EL (cell line): ENCODE results near the gene BICC1.

Experiments used
- DNase-seq: peaks from one replicate; pipeline ENCODE4 v3.0.0-alpha.2; 2016

BICC1 gene

DNA sequence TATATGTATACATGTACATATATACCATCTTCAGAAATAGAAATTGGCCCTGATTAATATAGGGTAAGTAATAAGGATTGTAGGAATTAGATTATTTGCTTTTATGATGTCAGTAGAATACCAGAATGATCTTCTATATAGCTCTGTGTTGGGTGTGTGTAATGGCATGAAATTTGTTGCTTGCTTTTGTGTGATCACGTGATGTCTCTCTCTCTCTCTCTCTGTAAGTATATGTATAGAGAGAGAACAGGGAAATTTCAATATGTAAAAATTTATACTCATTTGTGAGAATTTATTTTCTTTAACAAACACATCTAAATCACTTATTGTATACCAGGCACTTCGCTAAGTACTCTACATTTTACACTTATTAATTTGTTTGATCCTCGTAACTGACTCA lies 272.7 kb downstream of the BICC1 start:
- no peak for DNase-seq

DNA sequence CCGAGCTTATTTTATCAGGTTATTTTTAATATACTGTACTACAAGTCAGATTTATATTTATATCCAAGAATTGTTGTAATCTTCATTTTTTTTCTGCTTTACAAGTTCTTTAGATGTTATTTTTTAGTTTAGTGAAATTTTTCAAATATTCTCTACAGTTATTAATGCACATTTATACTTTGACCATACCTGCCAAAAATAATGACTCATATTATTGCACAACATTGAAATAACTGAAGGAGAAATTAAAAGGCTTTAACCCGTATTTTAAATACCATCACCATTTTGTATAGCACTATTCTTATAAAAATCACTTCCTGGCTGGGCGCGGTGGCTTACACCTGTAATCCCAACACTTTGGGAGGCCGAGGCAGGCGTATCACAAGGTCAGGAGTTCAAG lies 278.5 kb downstream of the BICC1 start:
- peak; percentile 52 for DNase-seq

DNA sequence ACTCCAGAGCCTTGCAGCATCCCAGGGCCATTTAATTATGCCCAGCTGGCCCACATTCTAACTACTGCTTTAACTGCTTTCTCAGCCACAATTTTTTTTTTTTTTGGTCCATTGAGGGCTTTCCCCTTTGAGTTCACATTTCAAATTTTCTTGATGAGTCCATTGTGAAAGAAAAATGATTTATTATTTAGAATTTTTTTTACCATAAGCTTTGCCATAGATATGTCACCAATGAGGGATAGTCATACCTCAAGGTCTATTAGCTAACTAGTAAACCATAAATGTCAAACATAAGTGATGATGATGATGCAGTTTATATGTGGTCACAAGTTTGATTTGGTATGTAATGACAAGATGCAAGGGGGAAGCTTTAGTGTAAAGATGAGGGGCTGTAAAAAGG lies 282.9 kb downstream of the BICC1 start:
- DNase-seq = no peak

DNA sequence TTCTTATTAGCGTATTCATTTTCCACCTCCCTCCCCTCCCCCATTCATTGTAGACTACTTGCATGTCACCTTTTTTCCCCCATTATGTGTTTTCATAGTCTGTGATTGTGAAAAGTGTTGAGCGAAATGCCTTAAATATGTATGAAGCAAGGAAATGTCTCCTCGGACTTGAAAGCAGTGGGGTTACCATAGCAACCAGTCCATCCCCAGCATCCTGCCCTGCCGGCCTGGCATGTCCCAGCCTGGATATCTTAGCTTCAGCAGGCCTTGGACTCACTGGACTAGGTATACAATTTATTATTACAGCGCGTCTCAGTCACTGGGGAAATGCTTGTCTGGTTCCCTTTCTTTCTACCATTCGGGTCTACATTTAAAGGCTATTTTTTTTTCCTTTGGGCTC lies 283.6 kb downstream of the BICC1 start:
- no peak for DNase-seq

DNA sequence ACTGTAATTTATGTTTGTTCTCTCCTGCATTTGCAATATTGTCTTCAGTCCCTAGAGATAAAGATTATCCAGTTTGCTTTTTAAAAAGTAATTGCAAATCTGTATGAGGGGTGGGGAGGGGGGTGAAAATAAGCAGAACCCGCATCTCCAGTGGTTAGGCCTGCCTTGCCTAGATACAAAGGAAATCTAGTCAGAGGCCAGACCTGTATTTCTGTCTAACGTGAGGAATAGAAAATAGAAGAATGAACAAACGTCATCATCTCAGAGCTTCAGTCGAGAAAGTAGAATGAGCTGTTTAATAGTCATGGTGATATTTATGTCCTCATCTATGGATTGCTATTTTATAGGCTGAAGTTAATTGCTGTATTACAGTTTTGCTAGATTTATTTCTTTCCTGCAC lies 284.2 kb downstream of the BICC1 start:
- DNase-seq = no peak

DNA sequence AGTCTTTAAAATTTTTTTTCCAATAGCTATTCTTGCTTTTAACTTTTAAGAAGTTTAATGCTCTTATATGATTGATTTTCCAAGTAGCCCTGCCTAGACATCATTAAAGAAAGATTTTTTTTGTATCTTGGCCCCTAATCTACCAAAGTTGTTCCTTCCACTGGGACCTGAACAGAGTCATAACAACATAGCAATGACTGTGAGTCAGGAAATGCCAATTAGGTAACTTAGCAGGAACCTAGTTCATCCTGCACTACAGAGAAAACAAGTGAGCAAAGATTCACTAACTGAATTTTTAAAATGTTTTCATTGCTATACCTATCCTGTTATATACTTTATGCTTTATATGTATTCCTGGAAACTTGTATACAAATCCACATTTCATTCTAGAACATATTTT lies 284.7 kb downstream of the BICC1 start:
- DNase-seq = peak; percentile 43

DNA sequence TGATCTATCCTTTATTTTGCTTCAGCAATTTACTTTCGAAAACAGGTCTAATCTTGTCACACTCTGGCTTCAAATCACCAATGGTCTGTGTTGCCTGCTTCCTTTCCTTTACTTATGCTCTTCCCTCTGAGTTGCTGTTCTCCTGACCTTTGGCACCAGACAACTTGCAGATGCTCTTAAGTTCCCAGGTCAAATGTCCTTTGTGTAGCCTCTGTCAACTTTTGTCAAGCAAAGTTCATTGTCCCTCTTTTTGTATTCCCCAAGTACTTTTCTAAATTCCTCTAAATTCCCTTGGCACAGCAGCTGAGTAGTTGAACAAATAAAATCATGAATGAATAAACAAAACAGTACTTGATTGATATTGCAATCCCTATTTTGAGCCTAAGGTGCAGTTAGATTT lies 289.4 kb downstream of the BICC1 start:
- no peak for DNase-seq

DNA sequence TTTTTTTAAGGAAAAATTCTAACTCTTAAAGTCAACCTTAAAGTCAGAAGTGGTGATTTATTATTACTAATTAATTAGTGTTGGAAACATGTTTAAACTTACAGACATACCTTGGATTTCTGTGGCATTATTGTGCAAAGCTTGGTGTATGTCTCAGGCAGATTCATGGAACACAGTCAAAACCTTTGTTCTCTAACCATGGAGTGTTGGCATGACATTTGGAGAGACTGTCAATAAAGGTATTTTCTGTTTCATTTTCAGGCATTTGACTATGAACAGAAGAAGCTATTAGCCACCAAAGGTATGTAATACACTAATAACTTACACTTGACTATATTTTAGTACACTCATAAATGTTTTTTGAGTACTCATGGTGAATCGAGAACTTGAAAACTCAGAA lies 293.7 kb downstream of the BICC1 start:
- DNase-seq = no peak

DNA sequence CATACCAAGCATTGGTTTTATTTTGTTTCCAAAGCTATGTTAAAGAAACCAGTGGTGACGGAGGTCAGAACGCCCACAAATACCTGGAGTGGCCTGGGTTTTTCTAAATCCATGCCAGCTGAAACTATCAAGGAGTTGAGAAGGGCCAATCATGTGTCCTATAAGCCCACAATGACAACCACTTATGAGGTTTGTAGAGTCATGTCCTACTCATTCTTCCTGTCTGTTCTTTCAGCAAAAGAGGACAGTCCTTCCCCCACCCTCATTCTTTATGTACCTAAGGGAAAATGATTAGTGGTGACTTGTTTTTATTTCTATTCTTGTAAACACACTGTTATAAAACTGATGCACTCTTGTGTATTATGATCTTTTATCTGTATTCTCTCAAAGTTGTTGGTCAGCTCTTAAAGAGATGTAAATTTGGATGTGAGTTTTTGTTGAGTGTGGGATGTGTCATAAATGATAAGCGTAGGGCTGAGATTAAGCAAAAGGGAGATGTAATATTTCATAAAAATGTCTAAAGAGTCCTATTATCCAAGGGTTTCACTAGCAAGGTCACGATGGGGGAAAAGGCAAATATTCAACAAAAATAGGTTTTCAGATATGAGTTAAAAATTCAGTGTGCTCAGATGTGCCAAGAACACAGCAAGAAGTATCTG lies 294.4 kb downstream of the BICC1 start:
- DNase-seq = no peak

DNA sequence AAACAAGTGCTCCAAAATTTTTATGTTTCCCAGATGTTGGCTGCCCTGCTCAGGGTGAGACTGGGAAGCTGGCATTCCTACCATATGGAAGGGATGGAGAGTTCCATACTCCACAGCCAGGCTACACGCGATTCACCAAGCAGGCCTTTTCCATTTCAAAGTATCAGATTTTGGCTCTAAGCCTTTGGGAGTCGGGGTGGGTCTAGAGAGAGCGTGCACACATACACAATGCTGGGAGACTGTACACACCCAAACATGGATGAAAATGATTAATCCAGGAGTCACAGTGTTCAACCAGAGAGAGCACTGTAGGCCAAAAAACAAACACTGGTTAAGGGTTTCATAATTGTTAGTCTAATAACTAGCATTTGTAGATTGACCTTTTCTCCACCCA lies 295.0 kb downstream of the BICC1 start:
- peak; percentile 28 for DNase-seq

DNA sequence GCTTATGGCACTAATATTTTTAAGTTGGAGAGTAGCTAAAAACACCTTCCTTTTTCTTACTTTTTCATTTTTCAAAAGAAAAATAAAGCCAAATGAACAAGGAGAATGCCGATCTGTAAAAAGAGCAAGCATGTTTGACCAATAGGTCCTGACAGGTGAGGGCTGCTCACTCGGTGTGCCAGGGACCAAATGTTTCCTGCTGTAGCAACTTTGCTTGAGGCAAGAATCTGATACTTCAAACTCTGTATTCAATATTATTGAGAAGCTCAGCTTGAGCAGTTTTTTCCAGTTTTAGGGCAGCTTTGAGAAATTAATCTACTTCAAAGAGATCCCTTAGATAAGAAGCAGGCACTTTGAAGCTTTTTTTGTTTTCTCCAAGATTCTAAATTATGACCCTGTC lies 298.1 kb downstream of the BICC1 start:
- no peak for DNase-seq

DNA sequence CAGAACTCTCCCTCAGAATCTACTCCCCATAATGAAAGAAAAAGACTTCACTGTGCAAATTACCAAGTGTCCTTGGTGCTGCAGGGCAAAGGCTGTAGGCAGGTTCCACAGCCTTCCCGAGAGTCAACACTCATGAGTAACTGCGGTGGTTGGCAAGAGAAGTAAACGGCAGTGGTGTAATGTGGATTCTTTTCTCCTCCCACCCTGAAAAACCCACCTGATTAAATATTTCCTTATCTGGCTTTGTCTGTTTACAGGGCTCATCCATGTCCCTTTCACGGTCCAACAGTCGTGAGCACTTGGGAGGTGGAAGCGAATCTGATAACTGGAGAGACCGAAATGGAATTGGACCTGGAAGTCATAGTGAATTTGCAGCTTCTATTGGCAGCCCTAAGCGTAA lies 300.9 kb downstream of the BICC1 start:
- no peak for DNase-seq

DNA sequence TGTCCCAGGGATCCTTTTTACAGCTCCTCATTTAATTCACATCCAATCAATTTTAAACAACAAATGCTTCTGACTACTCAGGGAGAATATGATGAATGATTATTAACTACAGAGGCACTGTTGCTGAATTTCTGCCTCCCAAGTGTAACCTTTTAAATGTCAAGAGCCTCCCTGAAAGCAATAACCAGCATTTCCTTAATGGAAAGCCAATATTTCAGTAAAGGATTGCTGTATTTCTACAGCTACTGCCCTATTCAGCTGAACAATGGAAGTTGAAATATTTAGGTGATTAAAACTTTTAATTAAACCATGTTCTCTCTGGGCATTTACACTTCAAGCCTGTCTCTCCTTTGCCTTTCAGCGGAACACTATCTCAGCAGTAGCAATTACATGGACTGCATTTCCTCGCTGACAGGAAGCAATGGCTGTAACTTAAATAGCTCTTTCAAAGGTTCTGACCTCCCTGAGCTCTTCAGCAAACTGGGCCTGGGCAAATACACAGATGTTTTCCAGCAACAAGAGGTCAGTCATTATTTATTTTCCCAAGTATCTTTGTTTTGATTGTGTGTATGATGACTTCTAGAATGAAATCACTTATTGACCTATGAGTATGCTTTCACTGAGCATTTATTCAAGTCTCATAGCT lies 304.7 kb downstream of the BICC1 start:
- DNase-seq = no peak

DNA sequence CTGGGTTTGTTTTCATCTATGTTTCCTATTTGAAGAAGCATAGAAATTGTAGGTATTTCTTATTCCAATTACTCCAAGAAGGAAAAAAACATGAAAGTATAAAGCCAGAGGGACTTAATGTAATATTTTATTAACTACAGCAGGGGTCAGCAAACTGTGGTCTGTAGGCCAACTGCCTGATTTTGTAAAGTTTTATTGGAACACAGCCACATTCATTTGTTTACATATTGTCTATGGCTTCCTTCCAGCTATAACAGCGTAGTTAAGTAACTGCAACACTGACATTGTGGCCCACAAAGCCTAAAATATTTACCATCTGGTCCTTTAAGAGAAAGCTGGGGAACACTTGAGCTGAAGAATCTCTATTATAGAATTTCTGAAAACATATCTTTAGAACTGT lies 306.2 kb downstream of the BICC1 start:
- peak; percentile 80 for DNase-seq

DNA sequence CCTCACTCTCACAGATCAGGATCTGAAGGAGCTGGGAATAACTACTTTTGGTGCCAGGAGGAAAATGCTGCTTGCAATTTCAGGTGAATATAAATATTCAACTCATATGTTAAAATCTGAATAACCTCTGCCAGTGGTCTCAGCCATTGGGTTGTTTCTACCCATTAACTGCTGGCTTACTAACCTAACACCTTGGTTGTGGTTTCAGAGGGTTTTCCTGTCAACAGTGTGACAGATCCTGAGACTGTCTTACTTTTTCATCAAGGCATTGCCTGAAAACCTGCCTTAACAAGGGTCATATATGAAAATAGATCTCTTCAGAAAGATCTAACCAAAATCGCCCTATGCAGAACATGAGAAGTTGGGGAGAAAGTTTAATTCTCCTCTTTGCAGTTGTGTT lies 307.7 kb downstream of the BICC1 start:
- DNase-seq = no peak

DNA sequence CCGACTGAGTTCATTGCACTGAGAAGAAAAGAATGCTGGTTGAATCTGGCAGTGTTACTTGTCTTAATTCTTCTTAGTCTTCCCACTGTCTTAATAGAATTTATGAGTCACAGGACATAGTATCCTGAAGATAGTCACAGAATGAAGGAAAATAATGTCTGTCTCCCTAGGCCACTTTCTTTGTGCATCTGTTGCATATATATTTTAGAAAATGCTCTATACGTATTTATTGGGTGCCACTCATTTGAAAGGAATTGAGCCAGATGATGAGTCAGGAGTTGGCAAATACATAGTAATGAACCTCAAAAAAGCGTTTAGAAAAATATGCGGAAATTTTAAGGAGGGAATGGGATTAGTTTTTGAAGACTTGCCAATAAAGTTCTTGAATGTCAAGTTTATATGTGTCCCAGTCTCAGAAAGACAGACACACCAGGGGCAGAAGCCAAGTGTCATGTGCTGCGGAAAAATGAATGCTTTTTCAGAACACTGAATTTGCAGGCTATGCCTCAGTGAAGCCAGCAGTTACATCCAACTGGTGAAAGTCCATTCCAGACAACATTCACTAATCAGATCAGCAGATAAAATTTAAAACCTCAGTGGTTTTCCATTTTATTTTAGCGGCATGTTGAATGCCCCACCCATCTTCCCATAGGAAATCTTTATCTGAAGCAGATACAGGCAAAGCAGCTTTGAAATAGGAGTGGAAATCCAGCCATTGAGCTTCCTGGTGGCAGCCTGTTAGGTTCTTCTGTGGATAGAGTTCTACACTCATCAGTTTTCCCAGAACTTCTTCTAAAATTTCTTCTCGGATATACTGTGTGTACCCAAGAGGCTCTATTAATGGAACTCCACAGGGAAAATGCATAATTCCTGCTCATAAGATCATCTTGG lies 308.4 kb downstream of the BICC1 start:
- peak; percentile 93 for DNase-seq

DNA sequence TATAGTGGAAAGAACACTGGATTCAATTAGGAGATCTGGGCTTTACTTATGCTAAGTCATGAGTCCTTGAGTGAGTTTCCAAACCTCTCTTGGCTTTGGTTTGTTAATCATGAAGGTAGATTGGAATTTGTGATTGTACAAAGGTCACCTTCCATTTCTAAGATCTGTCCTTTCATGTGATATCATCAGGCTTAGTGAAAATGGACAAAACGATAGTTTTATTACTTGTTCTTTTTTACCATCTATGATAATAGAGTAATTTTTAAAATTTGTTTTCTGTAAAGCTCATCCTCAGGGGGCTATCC lies 309.0 kb downstream of the BICC1 start:
- DNase-seq = no peak

DNA sequence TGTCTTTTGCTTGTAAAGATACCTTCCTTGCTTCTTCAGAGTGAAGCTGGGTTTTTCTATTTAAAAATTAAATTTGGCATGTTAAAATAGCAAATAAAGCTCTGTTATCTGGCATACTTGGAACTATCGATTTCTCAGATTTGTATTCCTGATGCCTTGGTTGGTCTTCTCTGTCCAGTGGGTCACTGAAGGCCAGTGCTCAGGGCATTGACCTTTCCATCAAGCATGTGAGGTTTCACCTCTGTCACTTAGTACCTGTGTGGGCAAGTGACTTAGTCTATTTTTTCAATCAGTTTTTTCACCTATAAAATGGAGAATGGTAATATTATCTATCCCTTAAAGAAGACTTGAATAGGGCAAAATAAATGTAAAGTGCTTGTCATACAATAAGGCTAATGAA lies 311.3 kb downstream of the BICC1 start:
- no peak for DNase-seq

DNA sequence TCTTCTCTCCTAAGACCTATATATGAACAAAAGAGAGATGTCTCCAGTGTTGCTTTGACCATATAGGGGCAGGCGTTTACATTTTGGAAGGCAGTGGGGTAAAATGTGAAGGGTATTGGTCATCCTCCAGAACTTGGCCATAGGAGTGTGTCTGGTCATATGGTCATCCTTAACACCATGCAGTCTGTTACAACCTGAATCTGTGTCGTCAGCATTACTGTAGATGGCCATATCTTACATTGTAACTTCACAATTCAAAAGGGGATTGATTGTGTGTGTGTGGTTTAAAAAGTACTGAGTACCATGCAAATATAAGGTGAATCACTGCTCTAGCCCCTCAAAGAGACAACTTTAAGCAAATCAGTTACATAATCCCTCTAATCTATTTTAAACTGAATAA lies 311.7 kb downstream of the BICC1 start:
- no peak for DNase-seq

DNA sequence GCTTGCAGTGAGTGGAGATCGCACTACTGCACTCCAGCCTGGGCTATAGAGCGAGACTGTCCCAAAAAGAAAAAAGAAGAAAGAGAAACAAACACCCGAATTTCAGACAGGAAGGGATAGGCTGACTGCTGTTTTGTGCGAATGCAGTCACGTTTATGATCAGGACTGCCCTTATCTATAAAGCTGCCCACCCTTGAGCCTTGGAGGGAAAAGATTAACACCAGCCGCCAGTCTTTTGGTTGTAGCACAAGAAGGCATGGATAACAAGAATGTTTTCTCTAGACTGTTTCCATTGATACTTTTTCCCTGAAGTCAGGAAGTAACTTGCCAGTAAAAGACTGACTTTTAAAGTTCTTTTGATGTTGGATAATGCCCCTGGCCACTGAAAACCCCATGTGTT lies 314.0 kb downstream of the BICC1 start:
- no peak for DNase-seq

DNA sequence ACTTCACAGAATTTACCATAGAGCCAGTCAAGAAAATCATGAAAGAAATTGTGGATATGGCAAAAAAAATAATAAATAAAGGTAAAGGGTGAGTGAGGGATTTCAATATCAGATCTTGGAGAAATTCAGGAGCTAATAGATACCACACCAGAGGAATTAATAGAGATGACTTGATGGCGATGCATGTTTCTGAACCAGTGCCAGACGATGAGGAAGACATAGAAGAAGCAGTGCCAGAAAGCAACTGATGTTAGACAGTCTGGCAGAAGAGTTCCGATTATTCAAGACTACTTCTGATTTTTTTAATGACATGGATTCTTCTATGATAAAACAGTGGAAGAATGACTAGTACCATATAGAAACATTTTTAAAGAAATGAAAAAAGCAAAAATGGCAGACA lies 314.7 kb downstream of the BICC1 start:
- no peak for DNase-seq

DNA sequence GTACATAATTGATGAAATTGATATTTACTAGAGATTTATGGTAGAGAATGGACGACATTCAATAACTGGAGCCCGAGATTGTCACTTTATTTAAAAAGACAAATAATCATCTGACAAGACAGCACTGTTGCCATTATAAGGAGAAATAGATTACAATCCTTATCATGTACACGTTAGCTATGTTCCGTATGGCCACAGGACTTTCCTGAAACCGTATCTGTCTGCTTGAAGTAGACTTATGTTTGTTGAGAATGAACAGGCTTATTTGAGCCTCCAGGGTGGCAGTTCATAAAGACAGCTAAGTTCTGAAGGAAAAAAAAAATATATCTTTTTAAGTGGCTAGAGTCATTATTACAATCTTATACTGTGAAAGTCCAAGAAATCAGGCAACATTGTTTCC lies 317.2 kb downstream of the BICC1 start:
- DNase-seq = no peak

DNA sequence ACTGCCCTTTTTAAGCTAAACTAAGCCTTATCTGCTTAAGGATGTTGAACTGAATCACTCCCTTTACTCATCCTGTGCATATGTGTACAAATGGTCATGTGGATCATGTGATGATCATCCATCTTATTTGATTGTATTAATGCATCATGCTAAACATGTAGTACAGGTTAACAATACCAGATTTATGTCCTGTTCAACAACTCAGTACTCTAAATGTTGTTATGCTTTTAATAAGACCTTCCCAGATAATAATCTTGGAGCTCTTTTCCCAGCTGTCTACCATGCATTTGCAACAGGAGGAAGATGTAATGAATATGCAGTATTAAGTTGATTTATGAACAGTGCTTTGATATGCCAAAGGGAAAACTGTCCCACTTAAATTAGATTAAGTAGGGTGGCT lies 318.0 kb downstream of the BICC1 start:
- DNase-seq = no peak

DNA sequence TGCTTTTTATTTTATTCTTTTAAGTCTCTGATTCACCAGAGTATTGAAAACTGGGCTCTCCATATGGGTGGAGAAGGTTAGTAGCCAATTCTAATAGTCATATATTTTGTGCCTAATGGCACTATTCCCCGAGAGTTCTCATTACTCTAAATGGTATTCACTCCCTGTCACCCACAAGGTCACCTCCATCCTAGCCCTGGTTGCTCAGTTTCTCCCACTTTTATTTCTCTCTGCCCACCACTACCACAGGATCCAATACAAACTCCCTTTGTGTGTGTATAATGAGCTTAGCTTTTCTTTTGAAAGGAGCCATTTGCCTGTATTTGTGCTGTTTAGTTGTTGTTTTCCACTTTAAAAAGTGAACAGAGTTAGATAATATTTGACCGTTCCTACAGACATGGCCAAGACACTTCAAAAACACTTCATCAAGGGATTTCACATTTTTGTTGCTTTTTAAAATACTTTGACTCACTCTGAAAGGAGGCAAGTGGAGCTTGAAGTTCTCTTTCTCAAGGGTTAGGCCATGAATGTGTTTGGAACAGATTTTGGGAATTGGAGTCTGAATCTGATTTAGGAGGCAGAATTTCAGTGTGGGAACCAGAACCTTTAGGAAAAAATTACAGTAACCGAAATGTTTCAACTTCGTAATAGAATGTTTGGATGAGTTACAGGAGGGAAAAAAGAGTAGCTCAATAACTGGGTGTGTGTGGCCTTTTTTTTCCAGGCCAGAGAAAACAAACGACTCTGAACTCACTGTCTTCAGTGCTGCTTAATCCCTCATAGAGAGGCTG lies 321.3 kb downstream of the BICC1 start:
- DNase-seq = no peak
